Upper lobe of left lung (tissue), 6 donors: ENCODE results near the gene PSMC4. TPM values are rescaled to one million over a fixed set of nuclear protein-coding genes. Genes with fewer than 3 reads are reported as not detected.

Source experiments
- total RNA-seq, 6 donors: library from RNA; depleted of rRNA in 4 of 6; stranded (reverse); fragments of >200 nt in 4 of 6; gene quantifications; one replicate each; pipeline versions ENCODE4 v1.1.0 to v1.2.1, GENCODE V29; 2016 to 2021
- donor health status: DM: no; HTN: no; CAD: no; lungs with moderate emphysema.
- donor health status: DM: no; HTN: yes; CAD: no; lungs with severe emphysema.

Gene PSMC4
- total RNA-seq, 6 donors from 2014 or later = 41.1 to 85.7 (median 59.9) TPM

Other genes starting within 250 kb of the PSMC4 start
- gene CLC, start 233.1 kb upstream of the PSMC4 start, total RNA-seq = not detected
- gene LEUTX, start 192.3 kb upstream of the PSMC4 start, total RNA-seq = not detected
- 10 to 100 TPM; 14.6 to 33.6 (median 23.2) TPM for gene DYRK1B, start 137.0 kb upstream of the PSMC4 start, total RNA-seq
- gene FBL, start 124.8 kb upstream of the PSMC4 start, total RNA-seq = 100 to 1,000 TPM in 5 of 6 donors, 10 to 100 TPM in 1; 75.4 to 143 (median 110) TPM
- gene FCGBP, start 36.5 kb upstream of the PSMC4 start, total RNA-seq = 10 to 100 TPM in 4 of 6 donors, 1 to 10 TPM in 2; 7.0 to 27.2 (median 14.3) TPM
- 1 to 10 TPM; 2.1 to 6.4 (median 5.0) TPM for gene ZNF546, start 25.9 kb downstream of the PSMC4 start, total RNA-seq
- gene ZNF780B, start 85.1 kb downstream of the PSMC4 start, total RNA-seq = 10 to 100 TPM in 5 of 6 donors, 1 to 10 TPM in 1; 9.4 to 50.3 (median 20.9) TPM
- gene ZNF780A, start 119.8 kb downstream of the PSMC4 start, total RNA-seq = 10 to 100 TPM in 5 of 6 donors, 1 to 10 TPM in 1; 7.4 to 17.1 (median 13.6) TPM
- 10 to 100 TPM in 5 of 6 donors, 1 to 10 TPM in 1; 9.0 to 56.6 (median 18.4) TPM for gene MAP3K10, start 220.3 kb downstream of the PSMC4 start, total RNA-seq
- gene TTC9B, start 247.2 kb downstream of the PSMC4 start, total RNA-seq = not detected